Measurements from ENCODE around the gene TXNRD2.

DNA sequence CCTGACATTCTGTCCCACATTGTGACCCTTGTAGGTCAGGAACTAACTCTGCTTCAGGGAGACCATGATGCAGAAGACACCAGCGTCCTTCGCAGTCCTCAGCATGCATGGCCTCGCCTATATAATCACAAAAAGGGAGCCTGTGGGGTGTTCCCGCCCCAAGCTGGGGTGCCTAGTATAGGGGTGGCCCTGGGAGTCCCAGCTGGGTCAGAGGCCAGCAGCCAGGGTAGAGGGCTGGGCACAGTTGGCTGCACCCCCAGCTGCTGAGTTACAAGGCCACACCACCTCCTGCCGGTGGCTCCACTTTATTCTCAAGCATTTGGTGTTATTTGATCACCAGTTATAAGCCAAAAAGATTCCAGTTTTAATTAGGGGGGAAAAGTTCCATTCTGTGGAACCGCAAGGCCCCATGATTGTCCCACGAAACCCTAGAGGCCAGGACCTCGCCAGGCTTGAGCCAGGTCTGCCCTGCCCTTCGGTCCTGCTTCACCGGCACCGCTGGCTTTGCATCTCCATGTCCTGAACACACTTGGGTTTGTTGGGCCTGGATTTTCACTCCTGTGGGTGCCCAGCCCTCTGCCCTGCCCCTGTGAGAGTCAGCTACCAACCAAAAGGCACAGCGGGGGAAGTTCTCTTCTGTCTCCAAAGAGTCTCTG is 72.0 kb downstream of the TXNRD2 start:
- no peak for TF ChIP-seq GATA3 (IDR thresholded peaks at IDR 0.05; ENCODE audit: low read depth, low read length)
- no peak for TF ChIP-seq GATA2 (IDR thresholded peaks at IDR 0.05; ENCODE audit: low read depth, low read length)
